H9 (cell line): Measurements from ENCODE around the gene CRIP2. TPM values are rescaled to one million over a fixed set of nuclear protein-coding genes. Genes with fewer than 3 reads are reported as not detected.

Source experiments
- DNase-seq: peaks from one replicate; pipeline ENCODE4 v3.0.0-alpha.2; 2017
- H2AFZ ChIP-seq: one replicate; pipeline ENCODE4 v1.6.1; 2013; ENCODE audit warnings: mild to moderate bottlenecking, low read length, control low read depth, moderate library complexity
- H2AK5ac ChIP-seq: 2 replicates; pipeline ENCODE4 v1.6.1; 2013; ENCODE audit warnings: low read length, control low read depth, mixed read lengths; ENCODE audit not compliant: insufficient read length
- H2BK120ac ChIP-seq: one replicate; pipeline ENCODE4 v1.6.1; 2013; ENCODE audit warnings: low read depth, mild to moderate bottlenecking, low read length, control low read depth, inconsistent platforms; ENCODE audit not compliant: poor library complexity, severe bottlenecking
- H2BK12ac ChIP-seq: 2 replicates; pipeline ENCODE4 v1.6.1; 2013; ENCODE audit warnings: low read length, control low read depth, mixed read lengths, low read depth; ENCODE audit not compliant: insufficient read length
- H2BK15ac ChIP-seq: 2 replicates; pipeline ENCODE4 v1.6.1; 2013; ENCODE audit warnings: low read depth, low read length, control low read depth
- H2BK20ac ChIP-seq: one replicate; pipeline ENCODE4 v1.6.1; 2013; ENCODE audit warnings: low read depth, mild to moderate bottlenecking, low read length, control low read depth, inconsistent platforms; ENCODE audit not compliant: poor library complexity, severe bottlenecking
- H2BK5ac ChIP-seq: 2 replicates; pipeline ENCODE4 v1.6.1; 2013; ENCODE audit warnings: low read length, control low read depth, mixed read lengths; ENCODE audit not compliant: insufficient read length
- H3K14ac ChIP-seq: 2 replicates; pipeline ENCODE4 v1.6.1; 2013; ENCODE audit warnings: low read length, control low read depth; ENCODE audit not compliant: insufficient read depth
- H3K18ac ChIP-seq: 2 replicates; pipeline ENCODE4 v1.6.1; 2013; ENCODE audit warnings: low read depth, mild to moderate bottlenecking, mixed read lengths, low read length, control low read depth; ENCODE audit not compliant: insufficient read length
- H3K23ac ChIP-seq: 2 replicates; pipeline ENCODE4 v1.6.1; 2013; ENCODE audit warnings: low read length, control low read depth, mixed read lengths, low read depth; ENCODE audit not compliant: insufficient read length
- H3K23me2 ChIP-seq: 2 replicates; pipeline ENCODE4 v1.6.1; 2013; ENCODE audit warnings: low read depth, mild to moderate bottlenecking, mixed read lengths, low read length, control low read depth; ENCODE audit not compliant: insufficient read length, poor library complexity, severe bottlenecking
- H3K27ac ChIP-seq: 2 replicates; pipeline ENCODE4 v1.5.1; 2013; ENCODE audit warnings: low read length, control low read depth, mixed read lengths, low read depth; ENCODE audit not compliant: insufficient read length
- H3K27me3 ChIP-seq: 2 replicates; pipeline ENCODE4 v1.6.1; 2013; ENCODE audit warnings: low read length, control low read depth, inconsistent platforms; ENCODE audit not compliant: insufficient read depth
- H3K4ac ChIP-seq: 2 replicates; pipeline ENCODE4 v1.6.1; 2013; ENCODE audit warnings: low read depth, mild to moderate bottlenecking, control low read depth, inconsistent platforms, low read length, moderate library complexity
- H3K4me1 ChIP-seq: 2 replicates; pipeline ENCODE4 v1.6.1; 2013; ENCODE audit warnings: low read length, control low read depth, inconsistent platforms; ENCODE audit not compliant: insufficient read depth
- H3K4me2 ChIP-seq: 2 replicates; pipeline ENCODE4 v1.6.1; 2013; ENCODE audit warnings: low read length, control low read depth, mixed read lengths; ENCODE audit not compliant: insufficient read length, insufficient read depth
- H3K56ac ChIP-seq: 2 replicates; pipeline ENCODE4 v1.6.1; 2013; ENCODE audit warnings: low read depth, mild to moderate bottlenecking, mixed read lengths, low read length, control low read depth; ENCODE audit not compliant: insufficient read length
- H3K79me1 ChIP-seq: 2 replicates; pipeline ENCODE4 v1.6.1; 2013; ENCODE audit warnings: low read depth, mild to moderate bottlenecking, moderate library complexity, low read length, control low read depth, inconsistent platforms; ENCODE audit not compliant: insufficient read depth, poor library complexity, severe bottlenecking
- H3K79me2 ChIP-seq: 2 replicates; pipeline ENCODE4 v1.6.1; 2013; ENCODE audit warnings: low read length, control low read depth, inconsistent platforms; ENCODE audit not compliant: insufficient read depth
- H3K9ac ChIP-seq: 2 replicates; pipeline ENCODE4 v1.6.1; 2013; ENCODE audit warnings: low read length, control low read depth, mixed read lengths; ENCODE audit not compliant: insufficient read length; ENCODE audit errors: extremely low read depth
- H3K9me3 ChIP-seq: one replicate; pipeline ENCODE4 v1.6.1; 2013; ENCODE audit warnings: low read depth, low read length, inconsistent platforms; ENCODE audit not compliant: control insufficient read depth
- H3T11ph ChIP-seq: one replicate; pipeline ENCODE4 v1.6.1; 2013; ENCODE audit warnings: mild to moderate bottlenecking, low read length, control low read depth, inconsistent platforms
- H4K20me1 ChIP-seq: one replicate; pipeline ENCODE4 v1.6.1; 2013; ENCODE audit not compliant: control insufficient read depth, insufficient read length, insufficient read depth
- H4K5ac ChIP-seq: 2 replicates; pipeline ENCODE4 v1.6.1; 2013; ENCODE audit warnings: low read depth, mild to moderate bottlenecking, mixed read lengths, low read length, control low read depth; ENCODE audit not compliant: insufficient read length
- H4K8ac ChIP-seq: replicated peaks from 2 replicates; pipeline ENCODE4 v1.6.1; 2013; ENCODE audit warnings: low read length, control low read depth, mixed read lengths, low read depth; ENCODE audit not compliant: insufficient read length
- H4K91ac ChIP-seq: 2 replicates; pipeline ENCODE4 v1.6.1; 2013; ENCODE audit warnings: low read depth, mild to moderate bottlenecking, moderate library complexity, mixed read lengths, low read length, control low read depth; ENCODE audit not compliant: insufficient read length
- H3K27ac Mint-ChIP-seq, 3 experiments: 2 replicates in 2 of 3; 3 replicates in 1 of 3; pipeline ENCODE4 v1.8.0; 2020 to 2021; ENCODE audit warnings: mixed read lengths in 3 of 3, mild to moderate bottlenecking in 1 of 3, moderate library complexity in 1 of 3
- H3K27me3 Mint-ChIP-seq: 2 replicates; pipeline ENCODE4 v1.8.0; 2021; ENCODE audit warnings: low read depth, mild to moderate bottlenecking, moderate library complexity, mixed read lengths
- H3K36me3 Mint-ChIP-seq, 3 experiments: 2 replicates in 2 of 3; 3 replicates in 1 of 3; pipeline ENCODE4 v1.8.0; 2020 to 2021; ENCODE audit warnings: low read depth in 3 of 3, mixed read lengths in 3 of 3; ENCODE audit not compliant: insufficient read depth in 1 of 3
- H3K4me1 Mint-ChIP-seq, 2 experiments: 2 replicates each; pipeline ENCODE4 v1.8.0; 2020; ENCODE audit warnings: mixed read lengths in 2 of 2
- H3K4me3 Mint-ChIP-seq, 2 experiments: 2 replicates in 1 of 2; 3 replicates in 1 of 2; pipeline ENCODE4 v1.8.0; 2020 to 2021; ENCODE audit warnings: mild to moderate bottlenecking in 2 of 2, mixed read lengths in 2 of 2, moderate library complexity in 1 of 2
- H3K9me3 Mint-ChIP-seq, 2 experiments: 2 replicates in 1 of 2; 3 replicates in 1 of 2; pipeline ENCODE4 v1.8.0; 2020; ENCODE audit warnings: mild to moderate bottlenecking in 2 of 2, mixed read lengths in 2 of 2, moderate library complexity in 1 of 2
- CTCF ChIP-seq: fragments of 200-600 bp; sonication (generic); conservative IDR thresholded peaks from 3 replicates; pipeline ENCODE4 v1.8.0; 2021; ENCODE audit warnings: antibody characterized with exemption, mild to moderate bottlenecking
- WGBS: extraction: QIAGEN DNeasy Blood & Tissue Kit; methylation state at CpG from one replicate; pipeline ENCODE4 v1.1.7; 2013; ENCODE audit warnings: missing lambda C conversion rate, low lambda C conversion rate, mixed read lengths; ENCODE audit not compliant: insufficient read length; ENCODE audit errors: extremely low coverage; 5-methylcytosine and 5-hydroxymethylcytosine counted together
- total RNA-seq: library from RNA; stranded (reverse); gene quantifications from 2 replicates; pipeline ENCODE4 v1.2.1, GENCODE V29; 2021

CRIP2 gene
- total RNA-seq, 1 experiment from 2014 or later = 5.7 TPM

GRCh38 chr14:105508069-105508468, 33.4 kb downstream of the CRIP2 start:
- Histone ChIP-seq H4K20me1 (no peaks in the 10 kb centered on the region), H2BK15ac (no peak overlapping the region), H3K9ac (no peak overlapping the region)

More at GRCh38 chr14:105508069-105508468, 33.4 kb downstream of the CRIP2 start:
- no peak for DNase-seq
- H3K9me3 ChIP-seq = no peaks in the 10 kb centered on the region
- Mint-ChIP-seq H3K36me3 (no peaks in the 10 kb centered on the region; a peak in 1 of 7 replicates), H3K27me3 (peaks cover 49% of the 10 kb centered on the region), H3K4me1 (no peaks in the 10 kb centered on the region), H3K9me3 (peaks cover 0 to 21% of the 10 kb centered on the region in 2 experiments; a peak in 3 of 5 replicates), H3K27ac (no peak overlapping the region), H3K4me3 (no peak overlapping the region)
- H3K4me2 ChIP-seq = no peak overlapping the region
- no peak overlapping the region for H2AK5ac ChIP-seq
- no peak for TF ChIP-seq CTCF
- no peaks in the 10 kb centered on the region for H3K4me1 ChIP-seq
- no peak overlapping the region for H4K5ac ChIP-seq
- H2BK5ac ChIP-seq = no peak overlapping the region
- H3T11ph ChIP-seq = no peak overlapping the region
- no peak overlapping the region for H4K8ac ChIP-seq
- H3K27me3 ChIP-seq = no peaks in the 10 kb centered on the region; the same call in 1 of the 2 replicates
- no peak overlapping the region for H2BK20ac ChIP-seq
- no peak overlapping the region for H3K56ac ChIP-seq
- no peak overlapping the region for H4K91ac ChIP-seq
- H3K18ac ChIP-seq = no peak overlapping the region
- no peaks in the 10 kb centered on the region for H3K79me2 ChIP-seq
- H3K27ac ChIP-seq = no peak overlapping the region
- H2BK12ac ChIP-seq = no peak overlapping the region
- no peaks in the 10 kb centered on the region for H3K23me2 ChIP-seq
- H2BK120ac ChIP-seq = no peak overlapping the region
- no peak overlapping the region for H3K14ac ChIP-seq
- H3K79me1 ChIP-seq = no peaks in the 10 kb centered on the region
- no peak overlapping the region for H2AFZ ChIP-seq
- WGBS = no CpG with 5 or more reads among the region's 16 CpGs
- H3K4ac ChIP-seq = no peak overlapping the region
- H3K23ac ChIP-seq = no peak overlapping the region
